Ramos (cell line): ENCODE measurements around the gene ZBTB20.

Experiments used
- in situ Hi-C: fragments of 300-500 bp; cut with MboI; formaldehyde crosslinking; loops from one replicate; pipeline ENCODE4 v1.14.3; 2022; ENCODE audit warnings: low sequenced_read_pairs; ENCODE audit not compliant: unreplicated experiment

ZBTB20 gene

DNA sequence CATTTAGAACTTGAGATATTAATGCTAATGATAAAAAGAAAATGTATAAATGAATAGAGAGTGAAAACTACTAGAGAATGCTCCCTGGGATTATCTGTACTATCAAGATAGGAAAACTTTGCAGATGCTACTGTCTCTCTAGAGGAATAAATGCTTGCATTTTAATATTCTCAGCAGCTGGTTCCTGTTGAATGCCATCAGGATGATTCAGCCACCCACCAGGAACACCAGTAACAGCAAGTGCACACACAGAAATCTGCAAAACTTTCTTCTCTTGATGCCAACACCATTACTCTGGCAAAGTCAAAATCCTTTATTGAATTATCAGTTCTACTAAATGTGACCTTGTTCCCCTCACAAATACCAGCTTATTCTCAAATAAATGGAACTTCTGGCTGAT is 704.8 kb downstream of the ZBTB20 start:
- in situ Hi-C loops: no loop called here

DNA sequence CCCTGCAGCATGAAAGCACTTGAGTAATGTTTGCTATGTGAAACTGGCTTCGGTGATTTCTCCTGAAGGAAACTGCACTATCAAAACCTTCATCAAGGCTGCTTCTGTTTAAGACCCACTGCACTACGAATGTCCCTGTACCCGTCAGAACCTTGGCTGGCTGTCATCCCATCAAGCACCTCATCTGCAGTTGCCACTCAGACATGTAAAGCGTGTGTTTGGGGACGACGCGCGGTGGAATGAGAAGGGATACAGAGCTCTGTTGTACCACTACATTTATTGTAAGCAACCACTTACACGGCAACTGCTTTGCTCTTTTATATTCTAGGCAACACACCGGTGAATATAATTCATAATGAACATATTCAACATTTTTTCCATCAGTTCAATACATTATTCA is 705.7 kb downstream of the ZBTB20 start:
- in situ Hi-C loops: no loop called here

DNA sequence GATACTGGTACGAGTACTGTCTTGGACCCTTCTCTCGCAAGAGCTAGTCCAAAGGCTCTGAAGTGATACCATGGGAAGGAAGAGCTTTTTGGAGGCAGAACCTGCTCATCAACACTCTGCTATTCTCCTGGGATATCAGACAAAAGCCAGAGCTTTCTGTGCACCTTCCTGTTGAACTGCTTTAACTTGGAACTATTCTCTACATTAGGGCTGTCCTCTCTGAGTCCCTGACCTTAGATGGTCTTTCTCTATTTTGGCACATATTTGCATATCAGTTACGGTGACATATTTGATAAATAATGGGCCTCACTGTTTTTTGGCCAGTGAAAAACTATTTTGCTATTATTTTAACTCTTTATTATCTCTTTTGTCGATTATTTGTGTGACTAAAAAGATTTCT is 706.4 kb downstream of the ZBTB20 start:
- in situ Hi-C loops: no loop called here

DNA sequence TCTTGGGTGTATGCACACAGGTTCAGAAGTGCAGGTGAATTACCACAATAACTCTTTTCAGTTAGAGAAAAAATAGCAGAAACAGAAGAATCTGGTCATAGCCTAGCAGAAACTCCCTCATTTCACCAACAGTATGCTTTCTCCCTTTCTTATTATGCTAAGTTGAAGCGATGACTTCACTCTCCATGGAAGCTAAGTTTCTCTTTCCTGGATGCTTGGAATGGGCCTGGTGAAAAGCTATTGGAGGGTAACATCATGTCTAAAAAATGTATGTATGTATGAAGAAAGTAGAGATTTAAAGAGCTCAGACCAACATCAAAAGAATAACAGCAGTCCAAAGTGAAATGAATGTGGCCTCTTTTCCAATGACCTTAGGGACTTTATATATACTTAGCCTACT is 707.8 kb downstream of the ZBTB20 start:
- in situ Hi-C loops: no loop called here

DNA sequence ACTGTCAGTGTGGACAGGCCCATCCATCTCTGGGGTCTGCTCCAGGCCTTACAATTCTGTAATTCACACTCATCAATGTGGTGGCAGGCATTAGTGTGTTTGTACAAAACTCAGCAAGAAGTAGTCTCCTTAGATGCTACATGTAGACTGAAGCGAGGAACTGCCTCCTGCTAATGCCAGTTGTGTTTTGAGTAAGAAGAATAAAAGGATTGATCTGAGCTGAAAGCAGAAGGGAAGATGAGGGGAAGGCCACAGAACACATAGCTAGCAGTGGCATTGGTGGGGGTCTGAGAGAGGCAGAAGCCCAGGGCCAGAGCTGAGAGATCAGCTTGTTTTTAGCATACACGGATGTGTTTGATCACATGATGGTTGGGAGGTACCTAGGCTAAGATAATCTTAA is 709.2 kb downstream of the ZBTB20 start:
- in situ Hi-C loops: no loop called here

DNA sequence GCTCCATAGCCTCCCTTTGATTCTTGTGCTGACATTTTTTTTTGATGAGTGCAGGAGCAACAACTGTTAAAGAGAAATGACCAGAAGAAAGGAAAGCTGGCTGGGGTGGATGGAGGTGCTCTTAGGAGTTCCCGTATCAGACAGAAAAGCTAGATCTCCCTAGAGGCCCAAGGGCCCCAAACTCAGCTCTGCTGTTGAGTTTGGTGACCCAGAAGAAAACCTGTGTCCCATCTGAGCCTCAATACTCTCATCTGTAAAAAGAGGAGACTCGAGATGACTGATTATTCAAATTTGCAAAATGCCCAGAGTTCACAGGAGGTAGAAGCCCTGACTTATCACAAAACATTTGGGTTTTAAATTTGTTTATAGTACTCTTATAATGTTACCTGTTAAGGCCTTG is 710.9 kb downstream of the ZBTB20 start:
- in situ Hi-C loops: no loop called here

DNA sequence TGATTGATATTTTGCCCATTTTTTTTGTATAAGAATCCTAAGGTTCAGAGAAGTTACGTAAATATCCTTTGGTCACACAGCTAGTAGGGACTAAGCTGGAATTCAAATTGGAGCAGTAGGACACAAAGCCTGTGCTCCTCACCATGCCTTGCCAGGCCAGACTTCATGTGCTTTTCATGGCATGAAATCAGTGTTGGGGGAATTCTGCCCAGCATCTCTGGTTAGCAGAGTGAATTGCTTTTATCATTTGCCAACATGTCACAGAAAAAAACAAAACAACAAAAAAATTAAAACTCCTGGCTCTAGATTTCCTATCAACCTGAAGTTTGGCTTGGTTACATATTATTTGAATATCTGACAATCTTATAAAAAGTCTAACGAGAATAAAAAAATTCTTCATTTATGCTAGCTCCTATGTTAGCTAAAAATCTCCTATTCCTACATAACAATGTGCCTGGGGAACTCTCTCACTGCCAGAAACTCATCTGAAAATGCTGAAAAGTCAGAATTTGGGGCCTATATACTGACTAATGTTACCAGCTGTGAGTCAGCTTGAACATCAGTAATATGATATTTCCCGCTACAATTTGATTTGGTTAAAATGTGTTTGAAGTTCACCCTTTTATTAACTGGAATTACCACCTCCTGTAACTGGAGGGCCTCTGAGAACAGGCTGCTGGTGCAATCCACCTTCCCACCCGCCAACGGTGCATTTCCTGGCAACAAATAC is 711.5 kb downstream of the ZBTB20 start:
- in situ Hi-C loops: no loop called here

DNA sequence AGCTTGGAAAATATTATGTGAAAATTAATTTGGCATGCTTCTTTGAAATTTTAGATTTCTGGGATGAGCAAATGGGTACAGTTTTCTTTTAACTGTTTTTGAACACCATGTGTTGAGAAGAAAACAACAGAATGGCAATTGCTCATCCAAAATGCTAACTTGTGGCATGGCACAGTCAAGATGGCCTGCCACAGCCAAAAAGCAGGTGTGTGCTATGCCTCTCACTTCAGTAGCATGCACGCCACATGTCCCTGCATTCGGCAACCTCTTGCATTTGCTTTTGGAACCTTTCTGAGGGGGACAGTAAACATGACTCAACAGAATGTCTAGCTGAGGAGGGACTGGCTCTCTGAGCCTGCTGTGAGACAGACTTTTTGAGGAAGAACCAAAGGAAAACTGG is 714.8 kb downstream of the ZBTB20 start:
- in situ Hi-C loops: no loop called here

DNA sequence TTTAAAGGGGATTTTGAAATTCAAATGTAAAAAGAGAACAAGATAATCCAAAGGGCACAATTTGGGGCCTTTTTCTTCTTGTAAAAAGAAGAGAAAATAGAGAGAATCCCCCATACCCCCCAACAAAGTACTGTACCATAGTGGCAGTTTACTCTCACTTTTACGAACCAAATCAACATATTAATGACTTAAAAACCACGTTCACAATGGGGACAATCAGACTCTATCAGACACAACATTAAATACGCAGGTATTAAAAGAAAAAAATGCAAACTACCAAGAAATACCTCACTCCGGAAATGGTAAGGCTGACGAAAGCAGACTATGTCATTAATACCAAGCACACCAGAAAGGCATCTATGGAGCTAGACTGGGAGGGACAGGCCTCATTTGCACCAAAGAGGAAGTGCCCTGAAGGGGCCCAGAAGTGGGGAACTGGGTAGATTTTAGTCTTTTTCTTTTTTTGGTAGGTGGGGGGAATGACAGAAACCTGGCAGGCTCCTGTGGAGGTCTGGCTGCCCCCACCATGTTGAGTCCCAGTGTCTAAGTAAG is 719.0 kb downstream of the ZBTB20 start:
- in situ Hi-C loops: no loop called here

DNA sequence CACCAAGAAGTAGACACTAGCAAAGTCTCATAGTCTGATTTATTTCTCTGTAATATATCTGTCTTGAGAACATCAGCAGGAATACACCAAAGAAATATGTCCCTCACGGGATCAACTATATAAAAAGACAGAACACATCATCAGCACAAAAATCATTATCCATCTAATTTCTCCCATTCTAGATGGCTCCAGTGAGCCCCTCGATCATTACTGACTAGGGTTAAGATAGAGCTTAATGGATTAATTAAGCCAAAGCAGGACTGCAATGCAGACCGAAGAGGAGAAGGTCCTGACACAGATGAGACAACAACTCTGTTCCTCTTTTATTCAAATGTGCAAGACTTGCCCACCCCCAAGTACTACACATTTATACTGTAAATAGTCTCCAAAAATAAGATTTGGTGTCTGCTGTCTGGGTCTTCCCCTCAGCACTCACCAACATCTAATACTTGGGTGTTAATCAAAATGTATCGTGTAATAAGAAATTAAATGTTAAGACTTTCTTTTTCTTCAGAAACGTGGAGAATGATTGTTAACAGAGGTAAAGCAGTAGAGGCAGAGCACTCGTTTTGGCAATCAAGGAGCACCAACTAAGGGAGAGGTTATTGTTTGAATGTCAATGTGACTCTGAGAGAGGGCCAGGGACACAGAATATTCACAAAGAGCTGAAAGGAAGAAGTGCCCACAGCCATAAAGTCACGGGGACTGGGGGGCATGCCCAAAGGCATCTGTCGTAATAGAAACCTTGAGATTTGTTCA is 719.6 kb downstream of the ZBTB20 start:
- in situ Hi-C loops: no loop called here

DNA sequence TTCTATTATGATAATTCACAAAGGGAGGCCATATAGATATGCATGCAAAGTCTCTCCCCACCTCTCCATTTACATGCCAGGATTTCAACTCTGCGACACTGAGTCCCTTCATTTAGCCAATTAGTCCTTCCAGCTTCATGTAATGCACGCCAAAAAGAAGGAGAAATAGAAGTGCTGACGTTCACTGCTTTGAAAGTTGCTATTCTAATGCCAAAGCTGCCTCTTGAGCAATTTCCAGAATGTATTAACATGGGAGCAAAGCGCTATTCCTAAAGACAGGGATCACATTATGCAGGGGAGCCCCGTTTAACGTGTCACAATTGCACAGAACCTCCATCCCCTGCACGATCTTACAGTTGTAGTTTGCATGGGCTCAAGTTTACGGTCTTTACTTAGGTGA is 722.8 kb downstream of the ZBTB20 start:
- in situ Hi-C loops: no loop called here

DNA sequence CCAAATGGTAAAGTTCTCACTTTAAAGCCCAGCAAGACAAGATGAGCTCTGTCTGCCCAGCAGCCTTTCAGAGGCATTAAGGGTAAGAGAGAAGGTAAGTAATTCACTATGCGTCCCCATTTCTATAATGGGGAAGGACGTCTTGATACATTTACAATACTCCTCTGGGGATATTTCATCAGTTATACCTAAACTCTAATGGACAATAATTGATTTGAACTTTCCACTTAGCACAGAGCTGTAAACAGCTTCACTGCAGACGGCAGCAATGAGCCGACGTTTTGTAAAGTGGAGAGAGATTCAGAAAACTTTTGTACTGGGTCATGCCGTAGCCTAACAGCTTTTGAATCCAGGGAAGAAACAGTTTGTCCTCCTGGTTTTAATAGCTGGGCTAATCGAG is 725.9 kb downstream of the ZBTB20 start:
- in situ Hi-C loops: no loop called here

DNA sequence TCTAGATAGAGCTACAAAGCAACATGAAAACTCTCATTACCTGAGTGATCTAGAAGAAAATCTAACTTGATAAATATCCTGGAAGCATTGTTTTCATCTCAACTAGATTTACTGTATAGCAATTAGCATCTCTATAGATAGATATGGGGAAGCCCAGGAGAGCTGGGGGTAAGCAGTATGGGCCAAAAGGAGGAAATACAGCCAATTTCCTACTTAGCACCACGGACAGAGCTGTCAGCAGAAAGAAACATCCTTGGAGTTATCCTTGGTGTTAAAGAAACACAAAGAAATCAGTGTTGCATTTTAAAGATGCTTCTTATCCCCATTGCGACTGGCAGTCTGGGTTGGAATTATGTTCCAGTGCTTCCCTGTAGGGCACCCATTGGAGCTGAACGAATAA is 727.0 kb downstream of the ZBTB20 start:
- in situ Hi-C loops: no loop called here

DNA sequence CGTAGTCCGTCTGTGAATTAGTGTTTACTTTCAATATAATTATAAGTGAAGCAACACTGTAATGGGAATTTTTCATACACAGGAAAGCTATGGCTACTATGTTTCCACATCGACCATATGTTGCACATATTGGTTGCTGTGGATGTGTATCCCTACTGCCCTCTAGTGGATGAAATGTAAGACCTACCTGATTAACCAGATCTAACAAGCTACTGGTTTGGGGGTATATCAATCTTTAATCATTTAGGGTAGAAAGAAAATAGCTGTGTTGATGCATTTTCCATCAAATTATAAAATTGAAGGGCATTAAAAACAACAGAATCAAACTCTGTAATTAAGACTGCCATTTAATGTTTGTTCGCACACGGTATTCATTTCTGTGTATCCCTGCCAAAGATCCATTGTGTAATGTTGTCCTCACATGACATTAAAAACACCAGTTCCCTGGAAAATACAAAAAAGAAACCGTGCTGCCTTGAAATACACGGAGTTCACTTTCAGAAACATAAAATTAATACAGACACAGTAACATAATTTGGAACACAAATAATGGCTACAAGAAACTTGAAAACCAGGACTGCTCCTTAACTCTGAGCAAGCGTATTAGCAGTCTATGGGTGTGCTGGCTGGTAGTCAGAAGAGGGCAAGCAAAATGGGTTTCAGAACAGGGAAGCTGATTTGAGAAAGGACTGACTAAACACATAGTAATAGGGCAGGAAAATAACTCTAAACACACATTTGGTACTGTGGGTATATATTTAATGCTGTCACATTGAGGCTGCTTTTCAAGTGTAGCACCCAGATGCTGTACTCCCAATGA is 728.2 kb downstream of the ZBTB20 start:
- in situ Hi-C loops: no loop called here

DNA sequence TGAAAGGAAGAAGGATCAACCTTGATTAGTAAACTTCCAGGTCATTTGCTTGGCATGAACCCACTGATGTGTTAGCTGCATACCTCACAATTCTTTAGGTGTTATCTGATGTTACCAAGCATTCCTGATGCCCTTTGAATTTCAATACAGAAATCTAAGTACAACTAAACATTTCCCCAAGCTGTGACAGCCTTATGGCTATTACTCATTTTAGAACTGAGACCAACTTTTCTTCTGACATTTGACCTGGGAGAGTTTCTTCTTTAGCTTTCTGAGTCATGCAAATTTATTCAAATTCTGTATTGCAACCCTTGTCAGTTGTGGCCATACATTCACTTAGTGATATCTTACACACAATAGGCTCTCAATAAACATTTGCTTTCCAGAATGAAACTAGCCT is 729.0 kb downstream of the ZBTB20 start:
- in situ Hi-C loops: no loop called here

DNA sequence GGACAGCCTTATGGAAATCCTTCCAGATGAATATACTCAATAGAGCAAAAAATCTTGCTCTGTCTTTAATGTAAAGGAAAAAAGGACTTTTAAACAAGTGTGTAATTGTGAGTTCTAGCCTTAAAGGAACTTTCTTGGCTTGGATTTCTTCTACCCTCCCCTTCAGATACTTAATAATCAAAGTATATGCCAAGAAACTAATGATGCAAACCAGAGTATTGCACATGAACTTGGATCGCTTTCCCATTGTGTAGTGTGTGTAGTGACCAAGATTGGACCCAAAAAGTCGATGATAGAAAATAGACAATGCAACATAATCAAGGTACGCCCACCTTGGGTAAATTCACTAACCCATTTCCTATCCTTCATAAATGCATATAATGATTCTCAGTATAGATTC is 729.4 kb downstream of the ZBTB20 start:
- in situ Hi-C loops: no loop called here

DNA sequence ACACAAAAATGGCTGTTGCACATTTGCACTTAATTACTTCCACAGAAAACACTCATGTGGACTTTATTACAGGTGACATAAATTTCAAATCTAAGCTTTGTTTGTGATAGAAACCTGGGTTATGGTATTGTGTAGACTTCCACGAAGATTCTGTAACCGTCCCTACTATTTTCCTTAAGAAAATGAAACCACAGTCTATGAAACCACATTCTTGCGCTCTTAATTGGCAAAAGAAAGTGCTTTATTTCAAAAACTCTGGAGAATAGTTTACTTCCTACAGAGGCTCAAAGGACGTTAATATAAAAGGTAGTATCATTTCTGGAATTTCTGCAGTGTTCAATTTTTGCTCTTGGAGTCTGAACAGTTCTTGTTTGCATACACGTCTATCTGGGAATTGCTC is 729.8 kb downstream of the ZBTB20 start:
- in situ Hi-C loops: no loop called here

DNA sequence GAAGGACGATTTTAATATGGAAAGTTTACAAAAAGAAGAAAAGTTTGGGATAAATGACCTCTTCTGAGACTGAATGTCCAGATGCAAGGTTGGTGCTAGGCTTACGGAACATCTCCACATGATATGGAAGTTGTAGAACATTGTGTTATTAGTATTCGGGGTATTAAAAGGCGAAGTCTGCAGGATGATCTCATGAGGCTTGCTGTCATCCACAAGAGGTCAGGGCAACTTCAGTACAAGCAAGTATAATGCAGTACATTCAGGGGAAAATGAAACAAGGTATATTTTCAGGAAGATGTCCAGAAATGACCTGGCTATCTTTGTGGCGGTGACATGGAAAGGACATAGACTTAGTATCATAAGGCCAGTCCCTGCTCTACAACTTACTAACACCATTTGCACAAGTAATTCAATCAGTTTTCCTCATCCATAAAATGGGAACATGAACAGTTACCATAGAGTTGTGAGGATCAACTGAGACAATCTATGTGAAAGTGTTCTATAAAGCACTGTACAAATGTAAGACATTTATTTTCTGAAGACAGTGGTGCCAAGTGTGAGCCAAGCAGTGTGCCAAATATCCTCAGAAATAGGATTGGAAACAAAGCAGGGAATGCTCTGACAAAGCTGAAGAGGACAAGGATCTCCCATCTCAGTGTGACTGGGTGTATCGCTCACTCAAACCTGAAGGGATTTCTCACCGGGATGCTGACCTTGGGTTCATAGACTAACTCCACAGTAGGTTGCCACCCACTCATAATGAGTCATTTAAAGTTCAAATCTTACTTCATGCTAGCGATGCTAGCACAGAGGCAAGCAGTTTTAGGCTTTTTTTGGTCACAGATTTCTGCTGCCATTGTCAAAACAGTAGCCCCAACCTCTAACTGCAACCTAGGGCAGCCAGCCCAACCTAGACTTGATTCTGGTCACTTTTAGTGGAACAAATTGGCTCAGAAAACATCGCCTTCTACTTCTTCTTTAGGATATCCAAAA is 735.0 kb downstream of the ZBTB20 start:
- in situ Hi-C loops: no loop called here

DNA sequence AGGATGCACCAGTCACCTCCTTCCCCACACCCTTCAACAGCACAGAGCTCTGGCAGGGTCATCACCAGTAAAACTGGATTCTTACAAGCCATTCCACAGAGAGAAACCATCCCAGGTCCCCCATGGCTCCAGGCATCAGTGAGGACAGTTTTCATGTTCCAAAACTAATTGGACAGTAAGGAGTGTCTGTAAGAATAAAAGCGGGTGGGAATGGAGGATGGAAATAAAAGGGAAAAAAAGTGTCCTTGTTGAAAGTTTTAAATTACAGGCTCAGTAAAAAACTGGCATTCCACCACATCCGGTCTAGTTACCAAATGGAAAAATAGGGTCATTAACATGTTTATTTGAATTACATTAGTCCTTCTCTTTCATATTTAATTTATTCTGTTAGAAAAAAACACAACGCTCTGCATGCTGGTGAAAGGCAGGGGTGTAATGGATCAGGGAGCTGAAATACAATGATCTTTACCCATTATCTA is 735.9 kb downstream of the ZBTB20 start:
- in situ Hi-C loops: no loop called here
